Activated CD8-positive, alpha-beta memory T cell treated with anti-CD3 and anti-CD28 coated beads for 48 hours (primary cell): ENCODE measurements around the gene CYTH4.
A peak's percentile ranks its signal among the peaks of the same experiment; 100 is the strongest.

Experiments
- DNase-seq, 3 experiments: peaks; one replicate each; pipeline ENCODE4 v3.0.0-alpha.2; 2020; ENCODE audit warnings: low read depth in 2 of 3, low spot score in 2 of 3

CYTH4 gene

GRCh38 chr22:37288521-37288920, 6.2 kb downstream of the CYTH4 start:
- DNase-seq = no peak

GRCh38 chr22:37289156-37289735, 6.9 kb downstream of the CYTH4 start:
- DNase-seq = no peak

- no peak for DNase-seq
Observed at GRCh38 chr22:37290737-37291136, 8.4 kb downstream of the CYTH4 start.

DNA sequence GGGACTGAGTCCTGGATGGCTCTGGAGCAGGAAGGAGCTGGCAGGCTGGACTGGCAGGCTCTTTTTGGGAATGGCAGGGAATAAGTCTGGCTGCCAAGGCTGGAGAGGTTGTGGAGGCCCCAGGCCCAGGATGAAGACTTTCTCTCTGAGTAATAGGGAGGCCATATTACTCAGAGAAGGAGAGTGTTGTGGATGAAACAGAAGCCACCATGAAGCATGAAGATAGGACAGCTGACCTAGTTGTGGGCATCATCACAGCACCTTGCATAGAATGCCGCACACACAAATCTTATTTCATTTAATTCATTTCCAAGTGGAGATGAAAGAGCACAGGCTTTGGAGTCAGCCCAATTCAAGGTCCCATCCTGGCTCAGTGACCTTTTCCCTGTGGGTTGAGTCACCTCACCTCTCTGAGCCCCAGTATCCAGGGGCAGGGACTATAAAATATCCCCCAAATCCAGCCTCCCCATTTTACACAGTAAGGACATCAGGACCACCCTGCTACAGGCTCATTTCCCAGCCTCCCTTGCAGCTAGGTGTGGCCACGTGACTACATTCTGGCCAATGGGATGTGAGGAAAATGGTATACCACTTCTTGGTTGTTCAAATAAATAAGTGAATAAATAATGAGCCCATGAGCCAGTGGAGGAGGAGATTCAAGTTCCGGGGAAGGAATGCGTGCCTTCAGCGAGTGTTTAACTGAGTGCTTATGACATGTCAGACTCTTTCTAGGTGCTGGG, 9.4 kb downstream of the CYTH4 start:
- DNase-seq = no peak

- DNase-seq = no peak
Observed at GRCh38 chr22:37292641-37293040, 10.3 kb downstream of the CYTH4 start.

DNA sequence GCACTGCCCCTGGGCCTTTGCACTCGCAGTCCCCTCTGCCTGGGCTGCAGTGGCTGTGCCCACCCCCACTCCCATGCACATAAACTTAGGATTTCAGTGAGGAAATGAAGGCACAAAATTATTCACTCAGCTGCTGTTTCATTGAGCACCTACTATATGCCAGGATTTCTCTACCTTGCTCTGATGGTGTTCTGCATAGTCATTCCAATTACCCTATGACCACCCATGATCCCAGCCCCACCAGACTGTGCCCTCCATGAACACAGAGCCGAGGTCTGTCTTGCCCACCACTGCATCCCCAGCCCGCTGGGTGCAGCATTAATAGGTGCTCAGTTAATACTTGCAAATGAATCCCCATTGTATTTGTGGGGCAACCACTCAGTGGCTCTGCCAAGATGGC, 10.9 kb downstream of the CYTH4 start:
- no peak for DNase-seq

GRCh38 chr22:37294747-37295146, 12.4 kb downstream of the CYTH4 start:
- DNase-seq = no peak

DNA sequence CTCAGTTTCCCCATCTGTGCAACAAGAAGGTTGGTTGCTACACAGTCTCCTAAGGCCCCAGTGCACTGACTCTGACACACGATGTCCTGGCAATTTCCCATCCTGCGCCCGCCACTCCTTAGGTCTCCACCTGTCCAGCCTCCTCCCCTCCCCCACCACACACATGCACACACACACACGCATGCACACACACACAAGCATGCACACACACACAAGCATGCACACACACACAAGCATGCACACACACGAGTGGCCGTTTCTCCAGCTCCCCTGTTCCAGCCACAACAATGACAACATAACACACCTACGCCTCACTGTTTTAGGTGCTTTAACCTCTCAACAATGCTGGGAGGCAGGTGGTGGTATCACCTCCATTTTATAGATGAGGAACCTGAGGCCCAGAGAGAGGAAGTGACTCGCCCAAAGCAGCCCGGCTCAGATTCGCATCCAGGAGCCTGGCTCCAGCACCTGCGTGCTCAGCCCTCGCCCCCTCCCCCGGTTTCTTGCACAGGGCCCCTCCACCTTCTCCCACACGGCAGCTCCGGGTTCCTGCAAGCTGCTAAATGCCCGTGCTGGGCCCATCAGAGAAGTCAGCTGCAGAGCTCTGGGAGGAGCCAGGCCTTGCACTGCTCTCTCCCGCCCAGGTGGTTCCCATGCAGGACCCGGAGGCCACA, 13.0 kb downstream of the CYTH4 start:
- no peak for DNase-seq

DNA sequence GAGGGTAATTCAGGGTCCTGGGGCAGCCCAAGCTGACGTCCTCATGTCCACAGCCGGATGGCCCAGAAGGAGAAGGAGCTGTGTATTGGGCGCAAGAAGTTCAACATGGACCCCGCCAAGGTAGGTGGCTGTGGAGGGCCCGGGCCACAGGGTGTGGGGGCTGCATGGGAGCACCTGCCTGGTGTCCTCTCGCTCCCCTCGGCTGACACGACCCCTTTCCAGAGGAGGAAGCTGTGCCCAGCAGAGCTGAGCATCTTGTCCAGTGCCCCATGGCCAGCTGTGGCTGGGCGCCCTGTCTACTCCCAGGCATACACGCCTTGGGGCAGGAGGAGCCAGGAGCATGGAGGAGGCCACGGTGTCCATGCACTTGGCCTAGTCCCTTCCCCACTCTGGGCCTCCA, 13.6 kb downstream of the CYTH4 start:
- no peak for DNase-seq

DNA sequence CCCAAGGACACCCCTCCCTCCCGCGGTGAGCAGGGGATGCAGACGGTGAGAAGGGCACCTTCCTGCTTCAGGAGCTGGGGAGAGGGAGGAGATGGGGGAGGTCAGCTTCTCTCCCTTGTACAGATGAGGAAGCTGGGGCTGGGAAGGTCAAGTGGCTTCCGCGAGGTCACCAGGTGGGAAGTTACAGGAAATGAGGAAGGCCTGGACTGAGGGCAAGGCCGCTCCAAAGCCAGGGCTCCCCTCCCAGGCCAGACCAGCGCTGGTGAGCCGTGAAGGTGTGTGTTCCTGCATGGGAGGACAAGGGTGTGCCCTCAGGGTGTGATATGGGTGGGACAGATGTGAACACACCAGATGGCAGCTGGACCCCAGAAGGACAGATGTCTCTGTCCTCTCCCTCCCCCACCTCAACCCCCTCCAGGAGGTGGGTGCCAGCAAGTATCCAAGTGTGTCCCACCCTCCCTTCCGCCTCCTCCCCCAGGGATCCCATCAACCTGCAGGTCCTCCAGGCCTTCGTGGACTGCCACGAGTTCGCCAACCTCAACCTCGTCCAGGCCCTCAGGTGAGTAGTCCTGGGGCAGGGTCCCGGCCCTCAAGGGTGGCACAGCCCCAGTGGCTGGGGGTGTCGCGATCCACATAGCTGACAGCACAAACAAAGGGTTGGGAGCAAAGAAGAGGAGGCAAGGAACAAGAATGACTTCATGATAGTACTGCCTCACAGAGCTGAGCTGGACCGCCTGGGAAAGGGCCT, 16.6 kb downstream of the CYTH4 start:
- no peak for DNase-seq

- no peak for DNase-seq
Observed at GRCh38 chr22:37299969-37300509, 17.7 kb downstream of the CYTH4 start.

DNA sequence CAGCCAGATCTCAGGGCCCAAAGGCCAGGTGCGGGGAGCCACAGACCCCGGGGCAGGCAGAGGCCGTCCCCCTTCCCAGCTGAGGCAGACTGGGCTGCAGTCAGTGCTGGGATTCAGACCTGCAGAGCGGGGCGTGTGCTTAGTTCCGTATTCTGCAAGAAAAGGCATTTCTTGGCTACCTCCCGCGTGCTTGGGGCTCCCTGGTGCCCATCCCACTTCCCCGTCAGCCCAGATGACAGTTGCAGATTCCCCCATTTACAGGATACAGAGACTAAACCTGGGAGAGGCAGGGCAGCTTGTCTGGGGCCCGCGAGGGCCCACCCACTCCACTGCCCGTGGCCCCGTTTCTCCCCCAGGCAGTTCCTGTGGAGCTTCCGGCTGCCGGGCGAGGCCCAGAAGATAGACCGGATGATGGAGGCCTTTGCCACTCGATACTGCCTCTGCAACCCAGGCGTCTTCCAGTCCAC, 18.3 kb downstream of the CYTH4 start:
- no peak for DNase-seq

DNA sequence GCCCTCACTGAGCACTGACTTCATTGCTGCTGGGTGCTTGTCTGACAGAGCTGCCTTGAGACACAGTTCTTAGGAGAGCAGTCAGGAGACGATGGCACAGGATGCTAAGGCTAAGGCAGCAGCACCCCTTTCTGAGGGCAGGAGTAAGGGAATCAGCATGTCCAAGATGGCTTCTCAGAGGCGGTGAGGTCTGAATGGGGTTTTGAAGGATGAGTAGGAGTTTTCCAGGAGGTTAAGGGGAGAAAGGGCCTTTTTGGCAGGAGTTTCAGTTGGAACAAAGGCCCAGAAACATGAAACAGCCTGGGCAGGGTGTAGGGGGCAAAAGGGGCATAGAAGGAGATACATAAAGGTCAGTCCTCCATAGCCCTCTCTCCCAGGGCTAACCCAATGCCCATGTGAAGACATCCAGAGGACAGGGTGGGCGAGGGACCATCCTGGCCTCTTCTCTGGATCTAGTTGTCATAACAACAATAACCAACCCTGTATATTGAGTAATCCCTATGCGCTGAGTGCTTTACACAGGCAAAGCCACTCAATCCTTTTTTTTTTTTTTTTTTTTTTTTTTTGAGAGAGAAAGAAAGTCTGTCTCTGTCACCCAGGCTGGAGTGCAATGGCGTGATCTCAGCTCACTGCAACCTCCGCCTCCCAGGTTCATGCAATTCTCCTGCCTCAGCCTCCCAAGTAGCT, 19.0 kb downstream of the CYTH4 start:
- DNase-seq = no peak

- no peak for DNase-seq
Observed at GRCh38 chr22:37302674-37303555, 20.6 kb downstream of the CYTH4 start.

DNA sequence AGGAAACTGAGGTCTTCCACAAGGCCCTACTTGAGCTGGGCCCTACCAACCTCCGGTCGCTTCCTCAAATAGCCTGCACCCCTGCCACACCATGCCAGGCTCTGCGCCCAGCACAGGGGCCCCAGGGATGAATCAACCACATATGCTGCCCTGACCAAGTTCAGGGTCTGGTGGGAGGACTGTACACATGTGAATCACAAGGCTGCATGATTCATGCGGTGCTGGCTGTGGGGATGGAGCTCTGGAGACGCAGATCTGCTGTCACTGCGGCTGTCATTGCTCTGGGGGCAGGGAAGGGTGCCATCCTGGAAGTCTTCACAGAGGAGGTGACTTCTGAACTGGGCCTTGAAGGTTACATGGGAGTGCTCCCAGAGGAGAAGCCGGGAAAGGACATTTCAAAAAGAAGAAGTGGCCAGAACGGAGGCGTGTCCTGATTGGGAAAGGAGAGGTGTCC, 21.5 kb downstream of the CYTH4 start:
- DNase-seq = peak in 1 of 3 experiments; percentile 40

DNA sequence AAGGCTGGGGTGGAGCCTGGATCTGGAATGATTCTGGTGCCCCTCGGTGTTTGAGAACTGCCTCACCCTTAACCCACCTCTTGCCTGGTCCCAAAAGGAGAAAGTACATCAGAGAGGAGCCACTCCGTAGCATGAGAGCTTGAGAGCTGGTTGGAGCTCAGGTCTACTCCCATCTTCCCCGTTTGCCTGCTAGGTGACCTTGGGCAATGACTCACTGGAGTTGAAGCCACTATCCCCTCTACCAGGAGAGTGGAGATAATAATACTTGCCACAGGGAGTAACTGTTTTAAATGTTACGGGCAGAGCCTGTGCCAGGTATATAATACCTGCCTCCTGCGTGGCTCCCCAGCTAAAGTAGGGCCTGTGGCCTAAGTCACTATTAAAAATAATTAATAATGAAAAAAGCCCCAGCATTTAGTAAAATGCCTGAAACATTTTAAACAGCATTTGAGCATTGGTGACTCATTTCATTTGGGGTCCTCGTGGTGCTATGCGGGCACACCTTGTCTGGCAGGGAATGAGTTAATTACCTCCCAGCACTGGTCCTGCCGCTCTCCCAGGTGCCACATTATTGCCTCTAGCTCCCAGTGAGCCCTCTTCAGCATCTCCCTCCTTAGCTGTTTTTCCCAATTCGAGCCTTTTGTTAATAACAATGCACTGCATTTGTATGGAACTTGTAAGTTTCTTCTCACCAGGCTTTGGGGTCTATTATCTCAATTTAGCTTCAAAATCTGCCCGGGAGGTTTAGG, 22.5 kb downstream of the CYTH4 start:
- no peak for DNase-seq

DNA sequence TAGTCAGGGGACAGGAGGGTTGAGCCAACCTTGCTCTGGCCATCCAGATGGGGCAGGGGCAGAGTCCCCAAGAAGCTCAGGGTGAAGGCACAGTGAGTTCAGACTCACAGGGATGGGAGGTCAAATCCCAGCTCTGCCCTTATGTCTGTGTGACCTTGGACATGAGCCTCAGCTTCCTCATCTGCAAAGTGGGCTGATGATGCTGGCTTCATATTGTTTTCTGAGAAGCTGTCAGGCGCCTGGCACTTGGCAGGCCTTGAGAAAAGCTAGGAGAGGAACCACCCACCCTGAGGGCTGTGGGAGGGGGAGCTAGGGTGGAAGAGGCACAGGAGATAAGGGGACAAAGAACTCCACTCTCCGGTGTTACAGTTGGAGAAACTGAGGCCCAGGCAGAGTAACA, 23.6 kb downstream of the CYTH4 start:
- no peak for DNase-seq

- DNase-seq = no peak
Observed at GRCh38 chr22:37306494-37306829, 24.2 kb downstream of the CYTH4 start.
